MM.1S (cell line): Measurements from ENCODE around the gene TRDN.

Source experiments
- DNase-seq: peaks from one replicate; pipeline ENCODE4 v3.0.0-alpha.2; 2015
- H2AFZ ChIP-seq: fragments of 300-600 bp; sonication (generic); 2 replicates; pipeline ENCODE4 v1.6.0; 2016; ENCODE audit warnings: antibody characterized with exemption, low read length
- H3F3A ChIP-seq: fragments of 300-600 bp; sonication (generic); 2 replicates; pipeline ENCODE4 v1.6.1; 2016; ENCODE audit warnings: mild to moderate bottlenecking, antibody characterized with exemption, low read length, moderate library complexity, mixed read lengths; ENCODE audit not compliant: insufficient read depth
- H3K27ac ChIP-seq: fragments of 300-600 bp; sonication (generic); 2 replicates; pipeline ENCODE4 v1.5.1; 2016; ENCODE audit warnings: mild to moderate bottlenecking, low read length
- H3K27me3 ChIP-seq: fragments of 300-600 bp; sonication (generic); replicated peaks from 2 replicates; pipeline ENCODE4 v1.6.0; 2016; ENCODE audit warnings: low read length; ENCODE audit not compliant: insufficient read depth
- H3K36me3 ChIP-seq: fragments of 300-600 bp; sonication (generic); replicated peaks from 2 replicates; pipeline ENCODE4 v1.6.1; 2016; ENCODE audit warnings: mild to moderate bottlenecking, low read length, mixed read lengths; ENCODE audit not compliant: insufficient read depth
- H3K4me1 ChIP-seq: fragments of 300-600 bp; sonication (generic); 2 replicates; pipeline ENCODE4 v1.6.1; 2016; ENCODE audit warnings: low read length, mixed read lengths
- H3K4me2 ChIP-seq: fragments of 300-600 bp; sonication (generic); 2 replicates; pipeline ENCODE4 v1.6.0; 2016; ENCODE audit warnings: low read depth, low read length
- H3K4me3 ChIP-seq: fragments of 300-600 bp; sonication (generic); 2 replicates; pipeline ENCODE4 v1.5.1; 2016; ENCODE audit warnings: low read length, mixed read lengths
- H3K79me2 ChIP-seq: fragments of 300-600 bp; sonication (generic); 2 replicates; pipeline ENCODE4 v1.6.1; 2016; ENCODE audit warnings: mixed run types, low read length, mixed read lengths
- H3K9ac ChIP-seq: fragments of 300-600 bp; sonication (generic); 2 replicates; pipeline ENCODE4 v1.6.1; 2016; ENCODE audit warnings: low read length, mixed read lengths
- H3K9me2 ChIP-seq: fragments of 300-600 bp; sonication (generic); replicated peaks from 2 replicates; pipeline ENCODE4 v1.6.1; 2016; ENCODE audit warnings: mild to moderate bottlenecking, low read length, mixed read lengths; ENCODE audit not compliant: insufficient read depth
- H3K9me3 ChIP-seq: fragments of 300-600 bp; sonication (generic); replicated peaks from 2 replicates; pipeline ENCODE4 v1.6.1; 2016; ENCODE audit warnings: mild to moderate bottlenecking, low read length, mixed read lengths; ENCODE audit not compliant: insufficient read depth
- H4K20me1 ChIP-seq: fragments of 300-600 bp; sonication (generic); 2 replicates; pipeline ENCODE4 v1.6.1; 2016; ENCODE audit warnings: mild to moderate bottlenecking, low read length, moderate library complexity, mixed read lengths; ENCODE audit not compliant: insufficient read depth
- CTCF ChIP-seq: fragments of 300-600 bp; sonication (generic); IDR thresholded peaks from 2 replicates; pipeline ENCODE4 v1.5.1; 2016; ENCODE audit warnings: antibody characterized with exemption, low read length, mixed read lengths
- EZH2 ChIP-seq: fragments of 300-600 bp; sonication (generic); optimal IDR thresholded peaks from 2 replicates; pipeline ENCODE3; 2017; ENCODE audit warnings: low read depth, mild to moderate bottlenecking, antibody characterized with exemption, low read length, mixed read lengths
- EZH2phosphoT487 ChIP-seq: fragments of 300-600 bp; sonication (generic); IDR thresholded peaks from 2 replicates; pipeline ENCODE4 v1.6.1; 2018; ENCODE audit warnings: antibody characterized with exemption, low read length

Gene TRDN

GRCh38 chr6:123295181-123295580 lies 341.6 kb downstream of the TRDN start:
- Histone ChIP-seq H3K9ac (no peak overlapping the region), H3K79me2 (no peaks in the 10 kb centered on the region), H3K9me3 (no peaks in the 10 kb centered on the region), H3K4me3 (no peak overlapping the region), H3K27ac (no peak overlapping the region), H3K36me3 (no peaks in the 10 kb centered on the region), H3K4me2 (no peak overlapping the region), H2AFZ (no peak overlapping the region), H4K20me1 (no peaks in the 10 kb centered on the region), H3K27me3 (no peaks in the 10 kb centered on the region), H3K9me2 (no peaks in the 10 kb centered on the region), H3F3A (no peaks in the 10 kb centered on the region), H3K4me1 (no peaks in the 10 kb centered on the region)
- TF ChIP-seq EZH2 (no peak), CTCF (no peak), EZH2phosphoT487 (no peak)
- DNase-seq = no peak

- DNase-seq = no peak
- Histone ChIP-seq H3K27me3 (no peaks in the 10 kb centered on the region), H3K36me3 (no peaks in the 10 kb centered on the region), H2AFZ (no peak overlapping the region), H3K4me1 (no peaks in the 10 kb centered on the region), H3K9me2 (no peaks in the 10 kb centered on the region), H3K9ac (no peak overlapping the region), H4K20me1 (no peaks in the 10 kb centered on the region), H3K4me2 (no peak overlapping the region), H3F3A (no peaks in the 10 kb centered on the region), H3K4me3 (no peak overlapping the region), H3K79me2 (no peaks in the 10 kb centered on the region), H3K27ac (no peak overlapping the region), H3K9me3 (no peaks in the 10 kb centered on the region)
- no peak for TF ChIP-seq EZH2
- TF ChIP-seq EZH2phosphoT487 = no peak
- no peak for TF ChIP-seq CTCF
Observed at GRCh38 chr6:123288649-123289048, 348.1 kb downstream of the TRDN start.

GRCh38 chr6:123276546-123276980 lies 360.2 kb downstream of the TRDN start:
- Histone ChIP-seq H3K4me3 (no peak overlapping the region), H3K27me3 (no peaks in the 10 kb centered on the region), H3K36me3 (no peaks in the 10 kb centered on the region), H3K9me2 (peaks cover 3% of the 10 kb centered on the region; the same call in 1 of the 2 replicates), H3K9ac (no peak overlapping the region), H3K27ac (no peak overlapping the region), H3K4me2 (no peak overlapping the region), H3K4me1 (peaks cover 36% of the 10 kb centered on the region), H4K20me1 (no peaks in the 10 kb centered on the region), H2AFZ (no peak overlapping the region), H3F3A (peaks cover 15% of the 10 kb centered on the region; the same call in 1 of the 2 replicates), H3K9me3 (no peaks in the 10 kb centered on the region), H3K79me2 (no peaks in the 10 kb centered on the region)
- DNase-seq = peak; percentile 7
- TF ChIP-seq CTCF = no peak

GRCh38 chr6:123263981-123264380 lies 372.8 kb downstream of the TRDN start:
- H2AFZ ChIP-seq = no peak overlapping the region
- H3K79me2 ChIP-seq = no peaks in the 10 kb centered on the region
- DNase-seq = no peak
- TF ChIP-seq EZH2phosphoT487 = no peak
- no peak for TF ChIP-seq CTCF
- no peak for TF ChIP-seq EZH2
- H3K9me2 ChIP-seq = no peaks in the 10 kb centered on the region
- H3K27ac ChIP-seq = no peak overlapping the region
- no peaks in the 10 kb centered on the region for H3K4me1 ChIP-seq
- H4K20me1 ChIP-seq = no peaks in the 10 kb centered on the region
- no peak overlapping the region for H3K4me2 ChIP-seq
- H3F3A ChIP-seq = no peaks in the 10 kb centered on the region
- no peaks in the 10 kb centered on the region for H3K36me3 ChIP-seq
- no peaks in the 10 kb centered on the region for H3K27me3 ChIP-seq
- no peak overlapping the region for H3K4me3 ChIP-seq
- no peak overlapping the region for H3K9ac ChIP-seq
- H3K9me3 ChIP-seq = no peaks in the 10 kb centered on the region
